HFFc6 (cell line): ENCODE data around the gene CFAP299. TPM values are rescaled to one million over a fixed set of nuclear protein-coding genes. Genes with fewer than 3 reads are reported as not detected.

Experiments used
- DNase-seq: peaks from one replicate; pipeline ENCODE4 v3.0.0-alpha.2; 2018
- H3K27ac Mint-ChIP-seq: 2 replicates; pipeline ENCODE4 v1.8.0; 2020; ENCODE audit warnings: mild to moderate bottlenecking, mixed read lengths
- H3K27me3 Mint-ChIP-seq: 2 replicates; pipeline ENCODE4 v1.8.0; 2021; ENCODE audit warnings: mild to moderate bottlenecking, moderate library complexity, mixed read lengths; ENCODE audit not compliant: insufficient read depth
- H3K36me3 Mint-ChIP-seq: 2 replicates; pipeline ENCODE4 v1.8.0; 2021; ENCODE audit warnings: low read depth, mixed read lengths
- H3K4me1 Mint-ChIP-seq: 2 replicates; pipeline ENCODE4 v1.8.0; 2020; ENCODE audit warnings: low read depth, mixed read lengths
- H3K4me3 Mint-ChIP-seq: 2 replicates; pipeline ENCODE4 v1.8.0; 2020; ENCODE audit warnings: mild to moderate bottlenecking, moderate library complexity, mixed read lengths
- H3K9me3 Mint-ChIP-seq: 2 replicates; pipeline ENCODE4 v1.8.0; 2020; ENCODE audit warnings: mild to moderate bottlenecking, mixed read lengths
- CTCF ChIP-seq: fragments of 200-600 bp; sonication (generic); IDR thresholded peaks from 2 replicates; pipeline ENCODE4 v1.5.0; 2021; ENCODE audit warnings: antibody characterized with exemption, mild to moderate bottlenecking
- total RNA-seq, 6 experiments: library from RNA; stranded (reverse); fragmentation: NEBNext Ultra II Directional; extraction: Animal tissue kit (Norgen Biotek cat#: 25700); gene quantifications; 2 replicates in 1 of 6; 3 replicates in 5 of 6; pipeline ENCODE4 v1.2.3, GENCODE V29; 2021

CFAP299 gene
- total RNA-seq, 6 experiments from 2014 or later: 4.8 to 9.0 (median 8.7) TPM

- H3K36me3 Mint-ChIP-seq: no peaks in the 10 kb centered on the region
- DNase-seq: no peak
- H3K27ac Mint-ChIP-seq: no peak overlapping the region
- no peak for TF ChIP-seq CTCF
- H3K9me3 Mint-ChIP-seq: no peaks in the 10 kb centered on the region
- H3K4me1 Mint-ChIP-seq: no peaks in the 10 kb centered on the region
- H3K27me3 Mint-ChIP-seq: no peaks in the 10 kb centered on the region
- no peak overlapping the region for H3K4me3 Mint-ChIP-seq
These were observed 375.4 kb downstream of the CFAP299 start for GRCh38 chr4:80710748-80711451.

GRCh38 chr4:80711956-80712355, 376.4 kb downstream of the CFAP299 start:
- Mint-ChIP-seq H3K4me3 (no peak overlapping the region), H3K9me3 (no peaks in the 10 kb centered on the region), H3K27me3 (no peaks in the 10 kb centered on the region), H3K36me3 (no peaks in the 10 kb centered on the region), H3K4me1 (no peaks in the 10 kb centered on the region), H3K27ac (no peak overlapping the region)
- no peak for DNase-seq
- TF ChIP-seq CTCF: no peak

GRCh38 chr4:80713409-80713808, 377.9 kb downstream of the CFAP299 start:
- H3K36me3 Mint-ChIP-seq: peaks cover 6% of the 10 kb centered on the region
- no peaks in the 10 kb centered on the region for H3K9me3 Mint-ChIP-seq

GRCh38 chr4:80717204-80717603, 381.7 kb downstream of the CFAP299 start:
- no peak for TF ChIP-seq CTCF
- Mint-ChIP-seq H3K27ac (no peak overlapping the region), H3K36me3 (peaks cover 20% of the 10 kb centered on the region), H3K4me1 (no peaks in the 10 kb centered on the region), H3K27me3 (no peaks in the 10 kb centered on the region), H3K9me3 (peaks cover 19% of the 10 kb centered on the region; the same call in 1 of the 2 replicates), H3K4me3 (no peak overlapping the region)
- DNase-seq: no peak

More at GRCh38 chr4:80713409-80713808, 377.9 kb downstream of the CFAP299 start:
- Mint-ChIP-seq H3K4me1 (no peaks in the 10 kb centered on the region), H3K4me3 (no peak overlapping the region), H3K27me3 (no peaks in the 10 kb centered on the region), H3K27ac (no peak overlapping the region)
- no peak for TF ChIP-seq CTCF
- no peak for DNase-seq

- TF ChIP-seq CTCF: no peak
- no peak for DNase-seq
- Mint-ChIP-seq H3K27me3 (peaks cover 2% of the 10 kb centered on the region; the same call in 1 of the 2 replicates), H3K4me3 (no peak overlapping the region), H3K9me3 (peaks cover 7% of the 10 kb centered on the region; the same call in 1 of the 2 replicates), H3K36me3 (peaks cover 4% of the 10 kb centered on the region), H3K27ac (no peak overlapping the region), H3K4me1 (peaks cover 3% of the 10 kb centered on the region)
These were observed 390.9 kb downstream of the CFAP299 start for GRCh38 chr4:80726471-80726870.
